Right cardiac atrium (tissue), 5 donors: ENCODE results near the gene R3HDM1. TPM values are rescaled to one million over a fixed set of nuclear protein-coding genes. Genes with fewer than 3 reads are reported as not detected.

Experiments
- ATAC-seq, 2 donors: fragments of 200-7000 bp; cut with Tn5 transposase; one replicate each; pipeline versions ENCODE4 v1.8.0 to v1.9.1; 2020; ENCODE audit warnings: moderate library complexity in 2 of 2, mild to moderate bottlenecking in 1 of 2
- DNase-seq, 3 donors: peaks; one replicate each; pipeline ENCODE4 v3.0.0-alpha.2; 2020
- H3K27ac ChIP-seq: one replicate; pipeline ENCODE4 v1.5.1; 2013; ENCODE audit warnings: mild to moderate bottlenecking, low read length, control low read depth, moderate library complexity
- H3K27me3 ChIP-seq: one replicate; pipeline ENCODE4 v1.6.1; 2013; ENCODE audit not compliant: control insufficient read depth, insufficient read depth
- H3K4me1 ChIP-seq: one replicate; pipeline ENCODE4 v1.6.1; 2013; ENCODE audit warnings: low read length; ENCODE audit not compliant: control insufficient read depth, insufficient read depth
- H3K4me3 ChIP-seq: one replicate; pipeline ENCODE4 v1.5.1; 2013; ENCODE audit warnings: low read length, control low read depth
- H3K9me3 ChIP-seq: one replicate; pipeline ENCODE4 v1.6.1; 2013; ENCODE audit warnings: low read length; ENCODE audit not compliant: control insufficient read depth
- WGBS: extraction: QIAGEN DNeasy Blood & Tissue Kit; methylation state at CpG from one replicate; pipeline ENCODE4 v1.1.7; 2013; 5-methylcytosine and 5-hydroxymethylcytosine counted together
- intact Hi-C, 4 donors: fragments of 100-400 bp; cut with DNase I; formaldehyde crosslinking; loops; one replicate each; pipeline versions ENCODE4 v1.11.0 to v1.14.0; 2022 to 2023
- microRNA-seq, 2 donors: library from miRNA; unstranded; fragments of <30 nt; microRNA quantifications; one replicate each; pipeline ENCODE4 v1.2.0, GENCODE V29; 2020 to 2021
- polyA plus RNA-seq: library from polyadenylated mRNA; stranded (reverse); fragments of 200-250 nt; gene quantifications from one replicate; pipeline ENCODE4 v1.2.3, GENCODE V29; 2013
- total RNA-seq, 4 donors: library from RNA; stranded (reverse); fragmentation: NEBNext Ultra II Directional; extraction: Animal tissue kit (Norgen Biotek cat#: 25700); gene quantifications; one replicate each; pipeline ENCODE4 v1.2.1, GENCODE V29; 2021
- donor health status: healthy with polysubstance abuse.
- donor health status: DM: no; HTN: yes; CAD: no.
- donor health status: DM: no; HTN: no; CAD: no.
- donor health status: DM: no; HTN: yes; CAD: no; lungs with severe emphysema.
- donor health status: DM: yes; HTN: yes; CAD: no.

The R3HDM1 gene
- total and polyA plus RNA-seq, 5 donors, result 8.2 to 23.1 (median 20.6) TPM

DNA sequence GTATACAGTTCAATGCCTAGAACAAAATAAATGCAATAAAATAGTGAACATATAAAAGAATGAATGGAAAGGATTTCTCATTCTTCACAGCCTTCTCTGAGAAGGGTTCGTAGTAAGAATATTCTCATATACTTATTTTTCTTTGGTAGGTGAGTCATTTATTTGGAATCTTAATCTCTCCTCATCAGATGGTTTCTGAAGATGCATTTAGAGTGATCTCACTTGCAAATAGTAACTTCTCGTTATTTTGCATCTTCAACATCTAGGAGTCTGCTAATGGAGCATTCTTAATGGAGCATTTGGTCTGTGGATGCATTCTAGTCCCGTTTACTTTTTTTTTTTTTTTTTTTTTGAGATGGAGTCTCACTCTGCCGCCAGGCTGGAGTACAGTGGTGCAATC is 214.3 kb downstream of the R3HDM1 start:
- H3K27me3 ChIP-seq, result no peaks in the 10 kb centered on the region
- ATAC-seq (no peak), DNase-seq (no peak)
- H3K4me3 ChIP-seq, result no peak overlapping the region
- WGBS, result 87% methylated on average over 4 of the region's 4 CpGs
- no peaks in the 10 kb centered on the region for H3K9me3 ChIP-seq
- no peak overlapping the region for H3K27ac ChIP-seq
- intact Hi-C loops, result no loop called here
- peaks cover 3% of the 10 kb centered on the region for H3K4me1 ChIP-seq

DNA sequence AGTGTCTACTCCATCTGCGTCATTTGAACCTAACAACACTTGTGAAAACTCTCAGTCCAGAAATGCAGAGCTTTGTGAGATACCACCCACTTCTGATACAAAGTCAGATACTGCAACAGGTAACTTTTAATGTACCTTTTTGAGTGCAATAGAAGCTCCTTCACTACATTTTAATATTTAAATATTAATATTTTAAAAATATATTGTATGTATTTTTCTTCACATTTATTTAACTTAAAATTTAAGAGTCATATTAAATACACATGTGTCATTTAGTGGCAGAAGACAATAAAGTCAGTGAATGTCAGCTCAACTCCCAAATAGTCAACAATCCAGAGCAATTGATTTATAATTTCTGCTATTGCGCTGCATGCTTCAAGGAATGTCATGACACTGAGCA is 224.3 kb downstream of the R3HDM1 start:
- ATAC-seq, result no peak
- H3K9me3 ChIP-seq, result no peaks in the 10 kb centered on the region
- intact Hi-C loops, result no loop called here
- no peak for DNase-seq
- H3K4me1 ChIP-seq, result no peaks in the 10 kb centered on the region
- no peak overlapping the region for H3K4me3 ChIP-seq
- H3K27me3 ChIP-seq, result no peaks in the 10 kb centered on the region
- 99% methylated on average over 2 of the region's 2 CpGs for WGBS
- no peak overlapping the region for H3K27ac ChIP-seq

DNA sequence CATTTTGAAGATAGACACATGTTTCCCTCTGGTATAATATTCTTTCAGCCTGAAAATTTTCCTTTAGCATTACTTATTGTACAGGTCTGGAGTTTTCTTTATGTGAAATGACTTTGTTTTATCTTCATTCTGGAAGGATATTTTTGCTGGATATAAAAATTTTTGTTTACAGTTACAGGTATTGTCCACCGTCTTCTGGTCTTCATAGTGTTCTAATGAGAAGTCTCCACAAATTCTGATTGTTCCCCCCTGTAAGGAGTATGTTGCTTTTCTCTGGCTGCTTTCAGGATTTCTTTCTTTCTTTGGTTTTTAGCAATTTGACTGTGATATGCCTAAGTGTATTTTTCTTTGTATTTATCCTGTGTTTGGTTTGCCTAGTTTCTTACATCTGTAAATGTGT is 225.4 kb downstream of the R3HDM1 start:
- ATAC-seq (no peak), DNase-seq (no peak)
- no peak overlapping the region for H3K4me3 ChIP-seq
- 100% methylated on average over 1 of the region's 1 CpG for WGBS
- H3K27ac ChIP-seq, result no peak overlapping the region
- no peaks in the 10 kb centered on the region for H3K4me1 ChIP-seq
- H3K27me3 ChIP-seq, result no peaks in the 10 kb centered on the region
- no peaks in the 10 kb centered on the region for H3K9me3 ChIP-seq
- intact Hi-C loops, result no loop called here

DNA sequence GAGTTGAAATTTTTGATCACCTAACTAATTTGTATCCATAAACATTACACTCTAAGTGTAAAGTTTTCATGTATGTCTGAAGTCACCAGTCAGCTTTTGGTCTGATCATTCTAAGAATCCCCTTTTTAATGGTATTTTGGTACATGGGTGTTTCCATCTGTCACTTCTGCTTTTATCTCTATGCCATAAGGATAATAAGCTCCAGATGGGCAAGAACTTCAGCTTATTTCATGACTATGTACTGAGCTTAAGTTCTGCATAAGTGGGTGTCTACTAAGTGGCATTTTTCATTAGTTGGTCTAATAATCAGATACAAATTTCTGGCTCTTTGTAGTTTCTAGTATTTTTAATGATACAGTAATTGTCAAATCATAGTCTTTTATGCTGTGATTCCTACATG is 230.7 kb downstream of the R3HDM1 start:
- Histone ChIP-seq H3K4me3 (no peak overlapping the region), H3K27ac (no peak overlapping the region), H3K9me3 (no peaks in the 10 kb centered on the region), H3K27me3 (no peaks in the 10 kb centered on the region), H3K4me1 (no peaks in the 10 kb centered on the region)
- DNase-seq (no peak), ATAC-seq (no peak)
- intact Hi-C loops, result no loop called here

DNA sequence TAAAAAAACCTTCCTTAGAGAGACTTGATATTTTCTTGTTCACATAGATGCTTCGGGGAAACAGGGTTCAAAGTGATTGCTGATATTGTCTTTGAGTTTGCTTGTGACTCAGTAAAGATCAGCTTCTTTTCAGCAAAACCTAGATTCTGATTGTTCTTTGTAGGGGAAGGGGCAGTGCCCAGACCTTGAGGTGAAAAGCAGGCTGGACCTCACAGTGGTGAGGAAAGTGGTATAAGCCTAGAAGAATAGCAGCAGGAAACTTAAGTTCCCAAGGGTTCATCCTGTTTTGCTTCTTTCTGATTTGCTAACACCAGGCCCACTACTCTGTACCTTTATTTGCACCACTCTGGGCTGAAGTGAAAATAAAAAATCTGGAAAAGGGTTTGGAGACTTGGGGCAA is 231.2 kb downstream of the R3HDM1 start:
- Histone ChIP-seq H3K27ac (no peak overlapping the region), H3K4me3 (no peak overlapping the region), H3K9me3 (no peaks in the 10 kb centered on the region), H3K4me1 (no peaks in the 10 kb centered on the region), H3K27me3 (no peaks in the 10 kb centered on the region)
- intact Hi-C loops, result no loop called here
- DNase-seq (no peak), ATAC-seq (no peak)
- WGBS, result 91% methylated on average over 1 of the region's 1 CpG

DNA sequence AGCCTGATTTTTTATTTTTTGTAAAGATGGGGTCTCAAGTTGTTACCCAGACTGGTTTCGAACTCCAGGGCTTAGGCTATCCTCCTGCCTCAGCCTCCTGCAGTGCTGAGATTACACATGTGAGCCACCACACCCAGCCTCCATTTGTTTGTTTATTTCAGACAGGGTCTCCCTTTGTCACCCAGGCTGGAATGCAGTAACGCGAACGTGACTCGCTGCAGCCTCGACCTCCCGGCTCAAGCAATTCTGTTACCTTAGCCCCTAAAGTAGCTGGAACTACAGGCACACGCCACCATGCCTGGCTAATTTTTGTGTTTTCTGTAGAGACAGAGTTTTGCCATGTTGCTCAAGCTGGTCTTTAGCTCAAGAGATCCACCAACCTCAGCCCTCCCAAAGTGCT is 237.6 kb downstream of the R3HDM1 start:
- ATAC-seq (no peak), DNase-seq (no peak)
- Histone ChIP-seq H3K9me3 (no peaks in the 10 kb centered on the region), H3K27me3 (no peaks in the 10 kb centered on the region), H3K4me1 (no peaks in the 10 kb centered on the region), H3K4me3 (no peak overlapping the region), H3K27ac (no peak overlapping the region)
- 94% methylated on average over 8 of the region's 8 CpGs for WGBS
- intact Hi-C loops, result no loop called here

DNA sequence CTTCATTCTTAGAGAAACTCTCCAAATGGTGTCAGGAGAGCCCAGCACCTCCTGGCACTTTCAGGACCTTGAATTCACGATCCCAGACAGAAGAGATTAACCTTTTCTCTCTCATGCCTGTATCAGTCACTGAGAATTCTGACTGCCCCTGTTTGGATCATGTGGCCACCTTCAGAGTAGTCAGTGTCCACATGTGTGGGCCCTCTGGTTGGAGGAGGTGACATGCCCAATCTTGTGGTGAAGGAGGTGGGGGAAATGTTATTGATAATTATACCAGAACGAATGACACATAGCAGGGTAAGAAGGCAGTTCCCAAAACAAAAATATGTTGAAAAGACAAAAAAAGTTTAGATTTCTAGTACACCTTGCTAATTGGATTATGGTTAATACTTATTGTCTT is 242.0 kb downstream of the R3HDM1 start:
- H3K4me3 ChIP-seq, result no peak overlapping the region
- intact Hi-C loops, result no loop called here
- ATAC-seq (no peak), DNase-seq (no peak)
- H3K27ac ChIP-seq, result no peak overlapping the region
- peaks cover 2% of the 10 kb centered on the region for H3K4me1 ChIP-seq
- no peaks in the 10 kb centered on the region for H3K9me3 ChIP-seq
- WGBS, result 88% methylated on average over 2 of the region's 2 CpGs
- H3K27me3 ChIP-seq, result no peaks in the 10 kb centered on the region

DNA sequence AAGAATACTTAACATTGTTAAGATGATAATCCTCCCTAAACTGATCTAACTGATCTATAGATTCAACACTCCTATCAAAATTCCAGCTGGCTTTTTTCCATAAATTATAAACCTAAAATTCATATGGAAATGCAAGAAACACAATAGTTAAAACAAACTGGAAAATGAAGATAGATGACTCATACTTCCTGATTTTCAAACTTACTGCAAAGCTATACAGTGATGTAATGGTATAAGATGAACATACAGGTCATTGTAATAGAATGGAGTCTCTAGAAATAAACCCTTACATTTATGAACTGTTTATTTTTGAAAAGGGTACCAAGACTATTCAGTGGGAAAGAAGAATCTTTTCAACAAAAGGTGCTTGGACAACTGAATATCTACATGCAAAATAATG is 242.6 kb downstream of the R3HDM1 start:
- no peak for ATAC-seq
- H3K27ac ChIP-seq, result no peak overlapping the region
- H3K4me1 ChIP-seq, result peaks cover 2% of the 10 kb centered on the region
- H3K9me3 ChIP-seq, result no peaks in the 10 kb centered on the region
- H3K4me3 ChIP-seq, result no peak overlapping the region
- H3K27me3 ChIP-seq, result no peaks in the 10 kb centered on the region
- no peak for DNase-seq
- intact Hi-C loops, result no loop called here

Small RNA genes within 50 kb of the gene (microRNA-seq; reads per million reads assigned to microRNA genes)
- gene MIR128-1, result 31.6 to 67.7 reads per million in 2 donors

Other genes with a start within 250 kb of the R3HDM1 start
- 1 to 10 TPM; 2.0 to 4.1 (median 3.3) TPM for gene ZRANB3, start 266 bp upstream of the R3HDM1 start, total RNA-seq
- 0.88 TPM for gene ZRANB3, start 266 bp upstream of the R3HDM1 start, polyA plus RNA-seq
- 10 to 100 TPM; 57.0 to 82.7 (median 59.9) TPM for gene UBXN4, start 210.4 kb downstream of the R3HDM1 start, total RNA-seq
- 38.6 TPM for gene UBXN4, start 210.4 kb downstream of the R3HDM1 start, polyA plus RNA-seq